Measurements from ENCODE around the gene PAX1.

Gene PAX1

DNA sequence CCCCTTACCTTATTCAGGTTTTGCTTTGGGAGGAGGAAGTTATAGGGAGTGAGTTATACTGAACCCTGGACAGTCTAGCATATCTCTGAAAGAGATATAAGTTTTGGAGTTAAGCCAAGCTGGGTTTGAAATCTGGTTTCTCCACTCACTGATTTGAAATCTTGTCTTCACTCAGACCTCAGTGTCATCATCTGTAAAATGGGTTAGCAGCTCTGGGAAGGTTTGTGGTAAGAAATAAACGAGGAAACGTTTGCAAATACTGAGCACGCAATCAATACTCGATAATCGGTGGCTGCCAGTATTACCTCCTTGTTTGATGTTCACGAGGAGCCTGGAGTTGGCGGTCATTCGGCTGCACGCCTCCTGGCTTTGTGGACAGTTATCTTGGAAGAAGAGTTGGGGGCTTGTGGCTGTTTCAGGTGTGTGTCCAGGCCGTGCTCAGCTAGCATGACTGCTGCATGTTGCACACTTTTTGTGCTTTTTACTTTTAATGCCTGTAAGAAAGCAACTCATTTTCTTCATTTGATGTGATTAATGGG lies 61.8 kb downstream of the PAX1 start:
- Histone ChIP-seq H3K4me3 (no peak overlapping the region), H3K27ac (no peak overlapping the region), H3K36me3 (no peaks in the 10 kb centered on the region), H3K27me3 (no peaks in the 10 kb centered on the region), H3K9me3 (no peaks in the 10 kb centered on the region), H3K4me1 (peaks cover 0 to 4% (median 0%) of the 10 kb centered on the region in 4 donors)
- intact Hi-C loops (cut with DNase I; ENCODE audit: low total_unique reads), result no loop called here
- TF ChIP-seq, protein P1, sequence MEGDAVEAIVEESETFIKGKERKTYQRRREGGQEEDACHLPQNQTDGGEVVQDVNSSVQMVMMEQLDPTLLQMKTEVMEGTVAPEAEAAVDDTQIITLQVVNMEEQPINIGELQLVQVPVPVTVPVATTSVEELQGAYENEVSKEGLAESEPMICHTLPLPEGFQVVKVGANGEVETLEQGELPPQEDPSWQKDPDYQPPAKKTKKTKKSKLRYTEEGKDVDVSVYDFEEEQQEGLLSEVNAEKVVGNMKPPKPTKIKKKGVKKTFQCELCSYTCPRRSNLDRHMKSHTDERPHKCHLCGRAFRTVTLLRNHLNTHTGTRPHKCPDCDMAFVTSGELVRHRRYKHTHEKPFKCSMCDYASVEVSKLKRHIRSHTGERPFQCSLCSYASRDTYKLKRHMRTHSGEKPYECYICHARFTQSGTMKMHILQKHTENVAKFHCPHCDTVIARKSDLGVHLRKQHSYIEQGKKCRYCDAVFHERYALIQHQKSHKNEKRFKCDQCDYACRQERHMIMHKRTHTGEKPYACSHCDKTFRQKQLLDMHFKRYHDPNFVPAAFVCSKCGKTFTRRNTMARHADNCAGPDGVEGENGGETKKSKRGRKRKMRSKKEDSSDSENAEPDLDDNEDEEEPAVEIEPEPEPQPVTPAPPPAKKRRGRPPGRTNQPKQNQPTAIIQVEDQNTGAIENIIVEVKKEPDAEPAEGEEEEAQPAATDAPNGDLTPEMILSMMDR (IDR thresholded peaks at IDR 0.05), result no peak
- DNase-seq, result no peak

DNA sequence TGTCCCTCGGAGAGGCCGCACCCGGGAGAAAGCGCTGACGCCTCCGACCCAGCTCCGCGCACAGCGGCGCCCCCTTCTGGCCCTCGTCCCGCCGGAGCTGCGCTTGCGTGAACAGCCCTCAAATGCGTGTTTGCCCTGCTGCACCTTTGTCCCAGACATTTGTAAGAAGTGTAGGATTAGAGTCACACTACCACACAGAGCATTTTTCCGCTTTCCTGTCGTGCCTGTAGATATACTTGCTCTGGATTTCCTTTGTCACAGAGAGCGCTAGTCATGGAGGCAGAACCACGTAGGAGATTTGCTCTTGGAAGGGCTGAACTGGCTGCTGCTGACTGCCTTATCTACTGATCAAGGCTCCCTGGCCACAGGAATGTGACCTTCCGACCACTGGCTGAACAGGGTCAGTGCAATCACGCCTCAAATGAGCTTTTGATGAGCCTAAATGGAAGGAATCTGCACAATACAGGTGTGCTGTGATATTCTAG lies 62.3 kb downstream of the PAX1 start:
- no peaks in the 10 kb centered on the region for H3K9me3 ChIP-seq
- H3K4me1 ChIP-seq, result peaks cover 0 to 4% (median 0%) of the 10 kb centered on the region in 4 donors
- TF ChIP-seq, protein P1 (IDR thresholded peaks at IDR 0.05), result no peak
- intact Hi-C loops (cut with DNase I; ENCODE audit: low total_unique reads), result no loop called here
- no peak overlapping the region for H3K27ac ChIP-seq
- DNase-seq, result no peak
- H3K4me3 ChIP-seq, result no peak overlapping the region
- H3K36me3 ChIP-seq, result no peaks in the 10 kb centered on the region
- H3K27me3 ChIP-seq, result no peaks in the 10 kb centered on the region
